Stimulated activated CD8-positive, alpha-beta memory T cell treated with anti-CD3 and anti-CD28 coated beads, Interleukin-7, amount 100 ng/mL, for 4 hours (primary cell): ENCODE results near the gene KYNU.
A peak's percentile ranks its signal among the peaks of the same experiment; 100 is the strongest.
"Not testable (repeated sequence)": the region's sequence is repeated elsewhere in the genome, so short reads cannot be mapped to it uniquely, and the experiment has no call there.

Experiments used
- DNase-seq, 2 donors: peaks; one replicate each; pipeline ENCODE4 v3.0.0-alpha.2; 2020; ENCODE audit warnings: low read depth in 2 of 2

Gene KYNU

DNA sequence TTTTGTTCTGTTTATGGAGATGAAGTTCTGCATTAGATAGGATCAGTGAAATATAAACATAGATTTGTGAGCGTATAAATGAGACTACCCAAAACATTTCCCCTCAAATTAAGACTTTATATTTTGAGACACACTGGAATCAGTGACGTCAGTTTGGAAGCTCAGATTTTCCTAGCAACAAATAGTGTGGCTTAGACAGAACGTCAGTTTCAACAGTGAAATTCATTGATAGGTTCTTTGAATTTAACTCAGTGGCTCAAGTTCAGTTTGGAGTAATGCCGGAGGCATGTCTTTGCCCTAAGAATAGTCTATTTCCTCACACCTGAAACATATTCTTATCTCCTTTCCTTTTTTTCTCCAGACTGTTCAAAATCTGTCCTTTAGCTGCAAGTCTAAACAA, 138.2 kb downstream of the KYNU start:
- DNase-seq, result no peak

DNA sequence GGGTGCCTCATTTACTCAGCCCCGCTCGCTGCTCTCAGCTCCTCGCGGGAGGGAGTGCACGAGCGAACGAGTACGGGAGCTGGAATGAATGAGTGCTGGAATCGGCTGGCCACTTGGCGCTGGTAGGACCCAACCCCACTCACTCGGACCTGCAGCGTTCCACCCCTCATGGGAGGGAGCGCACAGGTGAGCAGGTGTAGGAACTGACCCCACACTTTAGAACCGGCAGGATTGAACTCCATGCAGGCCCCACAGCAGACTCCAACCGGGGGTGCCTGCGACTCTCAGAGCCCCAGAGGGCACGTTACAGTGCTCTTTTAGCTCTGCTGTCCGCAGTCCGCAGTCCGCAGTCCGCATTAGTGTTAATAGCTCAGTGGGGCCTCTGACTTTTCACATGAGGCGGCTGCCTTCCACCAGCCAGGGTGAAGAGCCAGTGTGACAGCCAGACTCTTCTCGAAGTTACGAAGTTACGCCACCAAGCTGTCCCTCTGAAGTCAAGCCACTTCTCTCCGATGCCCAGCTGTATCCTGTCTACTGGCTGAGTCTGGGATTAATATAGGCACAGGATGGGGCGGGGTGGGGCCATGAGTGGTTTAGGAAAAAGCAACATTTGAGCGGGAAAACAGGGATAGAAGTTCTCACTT, 149.1 kb downstream of the KYNU start:
- no peak for DNase-seq

GRCh38 chr2:143029141-143029540, 151.7 kb downstream of the KYNU start:
- DNase-seq, result no peak

- DNase-seq, result no peak
Measured at GRCh38 chr2:143030127-143030526, 152.7 kb downstream of the KYNU start.

DNA sequence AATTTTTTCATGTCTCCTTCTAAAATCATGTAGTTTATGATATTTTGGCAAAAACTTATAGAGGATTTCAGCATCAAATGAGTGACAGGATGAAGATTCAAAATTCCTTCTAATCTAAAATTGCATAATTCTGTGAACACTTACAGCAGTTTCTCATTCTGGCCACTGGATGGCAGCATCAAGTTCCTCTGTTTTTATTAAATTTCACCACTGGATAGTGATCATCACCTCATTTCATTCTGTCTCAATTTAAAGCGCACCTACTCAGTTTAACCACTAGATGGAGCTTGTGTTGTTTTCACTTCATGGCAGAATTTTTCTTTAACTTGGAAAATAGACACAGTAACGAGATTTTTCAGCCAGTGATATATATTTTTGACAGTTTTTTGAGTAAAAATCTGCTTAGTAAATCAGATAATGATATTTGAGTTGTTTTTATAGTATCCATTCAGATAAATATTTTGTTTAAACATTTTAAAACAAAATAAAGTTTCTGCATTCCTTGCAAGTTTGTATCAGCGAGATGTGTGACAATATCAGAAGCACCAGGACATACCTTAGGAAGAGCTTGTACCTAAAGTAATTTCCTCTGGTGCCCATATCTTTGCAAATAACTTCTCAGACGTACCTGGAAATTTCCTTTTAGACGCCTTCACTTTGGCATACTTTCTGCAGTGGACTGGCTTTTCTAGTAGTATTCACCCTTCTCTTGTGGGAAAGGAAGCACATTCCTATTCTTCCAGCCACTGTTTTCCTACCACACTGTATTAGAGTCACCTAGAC, 157.0 kb downstream of the KYNU start:
- DNase-seq, result peak; percentile 17 to 42

DNA sequence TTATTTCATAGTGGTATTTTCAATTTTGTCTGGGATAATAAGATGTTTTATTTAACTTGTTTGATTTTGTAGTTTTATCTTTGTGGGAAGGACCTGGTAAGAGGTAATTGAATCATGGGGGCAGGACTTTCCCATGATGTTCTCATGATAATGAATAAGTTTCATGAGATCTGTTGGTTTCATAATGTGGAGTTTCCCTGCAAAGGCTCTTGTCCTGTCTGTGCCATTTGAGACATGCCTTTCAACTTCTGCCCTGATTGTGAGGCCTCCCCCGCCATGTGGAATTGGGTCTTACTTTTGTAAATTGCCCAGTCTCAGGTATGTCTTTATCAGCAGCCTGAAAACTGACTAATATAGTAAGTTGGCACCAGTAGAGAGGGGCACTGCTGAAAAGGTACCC, 174.0 kb downstream of the KYNU start:
- DNase-seq, result no peak

DNA sequence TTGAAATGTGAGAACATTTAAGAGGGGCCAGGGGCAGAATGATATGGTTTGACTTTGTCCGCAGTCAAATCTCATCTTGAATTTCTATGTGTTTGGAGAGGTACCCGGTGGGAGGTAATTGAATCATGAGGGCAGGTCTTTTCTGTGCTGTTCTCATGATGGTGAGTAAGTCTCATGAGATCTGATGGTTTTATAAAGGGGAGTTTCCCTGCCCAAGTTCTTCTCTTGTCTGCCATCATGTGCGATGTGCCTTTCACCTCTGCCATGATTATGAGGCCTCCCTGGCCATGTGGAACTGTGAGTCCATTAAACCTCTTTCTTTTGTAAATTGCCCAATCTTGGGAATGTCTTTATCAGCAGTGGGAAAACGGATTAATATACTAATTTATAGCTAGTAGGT, 176.0 kb downstream of the KYNU start:
- DNase-seq, result not testable (repeated sequence)

GRCh38 chr2:143056550-143056949, 179.1 kb downstream of the KYNU start:
- no peak for DNase-seq

GRCh38 chr2:143058851-143059250, 181.4 kb downstream of the KYNU start:
- no peak for DNase-seq

DNA sequence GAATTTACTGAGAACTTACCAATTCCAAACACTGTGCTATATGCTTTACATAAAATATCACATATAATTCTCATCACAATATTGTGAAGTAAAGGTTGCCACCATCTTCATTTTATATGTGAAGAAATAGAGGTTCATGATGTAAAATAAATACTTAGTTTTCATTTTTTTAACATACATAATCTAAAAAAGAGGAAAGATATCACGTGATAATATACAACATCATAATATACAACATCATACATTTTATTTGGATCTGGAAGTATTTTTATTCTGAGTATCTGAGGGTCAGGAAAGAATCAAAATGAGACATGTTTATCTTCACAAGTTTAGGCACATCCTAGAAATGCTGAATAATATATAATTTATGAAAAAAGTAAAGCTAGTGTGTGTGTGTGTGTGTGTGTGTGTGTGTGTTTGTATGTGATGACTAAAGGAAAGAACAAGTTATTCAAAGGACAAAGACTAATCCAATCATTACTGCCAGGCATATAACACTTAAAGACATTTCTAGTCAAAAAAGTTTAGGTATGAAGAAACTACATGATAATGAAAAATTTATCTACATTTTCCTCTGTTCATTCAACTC, 186.2 kb downstream of the KYNU start:
- no peak for DNase-seq

DNA sequence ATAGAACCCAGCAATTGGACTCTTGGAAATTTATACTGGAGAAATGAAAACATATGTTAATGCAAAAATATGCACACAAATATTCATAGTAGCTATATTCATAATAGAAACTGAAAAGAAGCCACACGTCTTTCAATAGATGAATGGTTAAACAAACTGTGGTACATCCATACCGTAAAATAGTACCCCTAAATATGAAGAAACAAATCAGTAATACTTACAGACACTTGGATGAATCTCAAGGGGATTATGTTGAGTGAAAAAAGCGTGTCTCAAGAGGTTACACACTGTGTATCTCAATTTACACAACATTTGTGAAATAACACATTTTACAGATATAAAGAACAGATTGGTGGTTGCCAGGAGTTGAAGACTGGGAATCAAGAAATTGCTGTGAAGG, 190.6 kb downstream of the KYNU start:
- no peak for DNase-seq

DNA sequence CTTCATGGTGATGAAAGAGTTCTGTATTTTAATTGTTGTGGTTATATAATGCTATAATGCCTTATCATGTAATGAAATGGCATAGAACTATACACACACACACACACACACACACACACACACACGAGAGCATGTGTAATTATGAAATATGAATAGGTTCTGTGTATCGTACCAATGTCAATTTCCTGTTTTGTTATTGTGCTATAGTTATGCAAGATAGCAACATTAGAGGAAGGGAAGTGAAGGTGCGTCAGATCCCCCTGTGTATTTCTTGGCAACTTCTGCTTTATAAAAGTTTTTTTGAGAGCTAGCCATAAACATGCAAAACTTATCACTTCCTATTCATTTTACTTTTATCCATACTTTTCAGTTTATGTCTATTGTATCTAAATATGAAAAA, 191.0 kb downstream of the KYNU start:
- DNase-seq, result no peak

- DNase-seq, result no peak
Measured at GRCh38 chr2:143070704-143071103, 193.2 kb downstream of the KYNU start.

DNA sequence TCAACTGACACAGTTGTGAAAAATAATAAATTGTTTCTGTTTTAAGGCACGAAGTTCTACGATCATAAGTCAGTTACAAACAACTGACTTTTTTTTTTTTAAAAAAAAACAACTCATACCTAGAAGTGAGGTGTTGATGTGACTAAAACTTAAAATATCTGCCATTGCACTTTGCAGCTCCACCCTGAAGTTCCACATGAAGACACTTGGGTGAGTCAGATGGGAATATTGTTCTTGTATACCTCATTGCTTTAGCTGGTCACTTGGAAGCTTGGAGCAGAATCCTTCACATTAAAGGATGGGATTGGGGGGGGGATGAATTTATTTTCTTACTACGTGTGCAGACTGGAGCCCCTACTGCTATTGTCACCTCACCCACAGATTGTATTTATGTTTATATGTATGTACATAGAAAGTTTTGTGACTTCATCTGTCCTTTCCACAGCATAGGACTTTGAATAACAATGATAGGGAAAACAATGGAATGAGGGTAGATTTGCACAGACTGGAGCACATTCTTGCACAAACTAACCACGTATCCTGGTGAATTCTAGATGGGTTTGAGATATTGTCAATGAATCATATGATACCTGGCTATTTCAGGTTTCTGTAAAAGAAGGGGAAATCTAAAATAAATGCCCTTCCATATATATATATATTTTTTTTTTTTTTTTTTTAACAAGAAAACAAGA, 193.9 kb downstream of the KYNU start:
- DNase-seq, result no peak

DNA sequence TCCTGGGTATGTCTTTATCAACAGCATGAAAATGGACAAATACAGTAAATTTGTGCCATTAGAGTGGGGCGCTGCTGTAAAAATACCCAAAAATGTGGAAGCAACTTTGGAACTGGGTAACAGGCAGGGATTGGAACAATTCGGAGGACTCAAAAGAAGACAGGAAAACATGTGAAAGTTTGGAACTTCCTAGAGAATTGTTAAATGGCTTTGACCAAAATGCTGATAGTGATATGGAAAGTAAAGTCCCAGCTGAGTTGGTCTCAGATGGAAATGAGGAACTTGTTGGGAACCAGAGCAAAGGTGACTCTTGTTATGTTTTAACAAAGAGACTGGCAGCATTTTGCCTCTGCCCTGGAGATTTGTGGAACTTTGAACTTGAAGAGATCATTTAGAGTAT, 197.4 kb downstream of the KYNU start:
- DNase-seq, result not testable (repeated sequence)

DNA sequence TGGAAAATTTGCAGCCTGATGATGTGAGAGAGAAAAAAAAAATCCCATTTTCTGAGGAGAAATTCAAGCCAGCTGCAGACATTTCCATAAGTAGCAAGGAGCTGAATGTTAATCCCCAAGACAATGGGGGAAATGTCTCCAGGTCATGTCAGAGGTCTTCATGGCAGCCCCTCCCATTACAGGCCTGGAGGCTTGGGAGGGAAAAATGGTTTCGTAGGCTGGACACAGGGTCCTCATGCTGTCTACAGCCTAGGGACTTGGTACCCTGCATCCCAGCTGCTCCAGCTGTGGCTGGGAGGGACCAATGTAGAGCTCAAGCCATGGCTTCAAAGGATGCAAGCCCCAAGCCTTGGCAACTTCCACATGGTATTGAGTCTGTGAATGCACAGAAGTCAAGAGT, 198.2 kb downstream of the KYNU start:
- DNase-seq, result no peak

DNA sequence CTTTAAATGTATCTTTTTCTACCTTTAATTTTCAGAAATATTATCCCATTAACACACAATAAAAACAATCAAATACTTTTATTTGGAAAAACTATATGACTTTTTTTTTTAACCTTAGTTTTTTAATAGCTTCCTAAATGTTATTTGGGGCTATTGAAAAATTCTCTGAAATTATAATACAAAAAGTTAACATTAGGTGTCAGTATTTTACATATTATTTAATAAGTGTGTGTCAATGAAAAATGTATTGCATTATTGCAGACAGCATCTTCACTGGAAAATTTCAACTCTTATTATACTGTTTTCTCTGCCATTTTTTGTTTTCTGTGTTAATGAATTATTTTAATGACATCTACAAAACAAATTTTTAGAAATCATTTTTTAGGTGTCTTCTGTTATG, 200.6 kb downstream of the KYNU start:
- DNase-seq, result no peak

GRCh38 chr2:143081616-143082015, 204.2 kb downstream of the KYNU start:
- no peak for DNase-seq

- no peak for DNase-seq
Measured at GRCh38 chr2:143083636-143084035, 206.2 kb downstream of the KYNU start.

DNA sequence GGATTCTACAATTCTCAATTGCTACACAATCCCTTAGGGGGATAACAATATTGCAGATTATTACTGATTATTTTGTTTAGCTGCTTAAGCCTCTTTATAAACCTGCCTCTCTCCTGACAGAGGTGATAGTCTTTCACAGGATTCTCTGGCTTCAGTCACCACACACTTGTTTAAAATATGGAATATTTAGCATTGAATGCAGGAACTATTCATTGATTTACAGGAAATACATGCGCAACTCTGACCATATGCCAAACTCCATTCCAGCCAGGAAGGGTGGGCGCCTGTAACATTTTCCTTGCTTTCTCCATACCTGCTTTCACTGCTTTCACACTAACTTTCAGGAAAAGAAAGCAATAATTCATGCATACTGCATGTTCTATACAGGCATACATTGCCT, 207.0 kb downstream of the KYNU start:
- DNase-seq, result no peak

DNA sequence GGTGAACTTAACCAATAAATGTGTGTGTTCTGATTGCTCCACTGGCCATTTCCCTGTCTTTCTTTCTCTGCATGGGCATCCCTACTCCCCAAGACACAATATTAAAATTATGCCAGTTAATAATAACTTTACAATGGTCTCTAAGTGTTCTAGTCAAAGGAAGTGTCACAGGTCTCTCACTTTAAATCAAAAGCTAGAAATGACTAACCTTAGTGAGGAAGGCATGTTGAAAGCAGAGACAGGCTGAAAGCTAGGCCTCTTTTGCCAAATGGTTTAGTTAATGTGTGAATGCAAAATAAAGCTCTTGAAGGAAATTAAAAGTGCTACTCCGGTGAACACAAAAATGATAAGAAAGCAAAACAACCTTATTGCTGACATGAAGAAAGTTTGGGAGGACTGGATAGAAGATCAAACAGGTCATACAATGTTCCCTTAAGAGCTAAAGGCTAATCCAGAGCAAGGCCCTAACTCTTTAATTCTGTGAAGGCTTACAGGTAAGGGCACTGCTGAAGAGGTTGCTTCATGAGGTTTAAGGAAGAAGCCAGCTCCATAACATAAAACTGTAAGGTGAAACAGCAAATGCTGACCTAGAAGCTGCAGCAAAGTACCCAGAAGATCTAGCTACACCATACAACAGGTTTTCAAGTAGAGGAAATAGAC, 207.8 kb downstream of the KYNU start:
- DNase-seq, result no peak

DNA sequence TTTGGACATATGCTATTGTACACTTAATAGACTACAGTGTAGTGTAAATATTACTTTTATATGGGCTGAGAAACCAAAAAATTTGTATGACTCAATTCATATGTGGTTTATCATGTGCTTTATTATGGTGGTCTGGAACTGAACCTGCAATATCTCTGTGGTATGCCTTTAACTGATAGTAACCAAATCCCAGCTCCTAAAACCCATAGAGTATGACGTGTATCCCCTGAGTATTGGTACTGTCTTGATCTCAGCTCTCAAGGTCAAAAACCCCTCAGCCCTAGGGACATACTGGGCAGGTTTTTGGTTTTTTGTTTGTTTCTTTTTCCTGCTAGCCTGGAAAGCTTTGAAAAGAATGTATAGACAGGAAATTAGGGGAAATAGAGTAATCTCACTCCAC, 209.6 kb downstream of the KYNU start:
- no peak for DNase-seq
